ENCODE results near the gene GPR137B.

GPR137B gene, protein sequence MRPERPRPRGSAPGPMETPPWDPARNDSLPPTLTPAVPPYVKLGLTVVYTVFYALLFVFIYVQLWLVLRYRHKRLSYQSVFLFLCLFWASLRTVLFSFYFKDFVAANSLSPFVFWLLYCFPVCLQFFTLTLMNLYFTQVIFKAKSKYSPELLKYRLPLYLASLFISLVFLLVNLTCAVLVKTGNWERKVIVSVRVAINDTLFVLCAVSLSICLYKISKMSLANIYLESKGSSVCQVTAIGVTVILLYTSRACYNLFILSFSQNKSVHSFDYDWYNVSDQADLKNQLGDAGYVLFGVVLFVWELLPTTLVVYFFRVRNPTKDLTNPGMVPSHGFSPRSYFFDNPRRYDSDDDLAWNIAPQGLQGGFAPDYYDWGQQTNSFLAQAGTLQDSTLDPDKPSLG

DNA sequence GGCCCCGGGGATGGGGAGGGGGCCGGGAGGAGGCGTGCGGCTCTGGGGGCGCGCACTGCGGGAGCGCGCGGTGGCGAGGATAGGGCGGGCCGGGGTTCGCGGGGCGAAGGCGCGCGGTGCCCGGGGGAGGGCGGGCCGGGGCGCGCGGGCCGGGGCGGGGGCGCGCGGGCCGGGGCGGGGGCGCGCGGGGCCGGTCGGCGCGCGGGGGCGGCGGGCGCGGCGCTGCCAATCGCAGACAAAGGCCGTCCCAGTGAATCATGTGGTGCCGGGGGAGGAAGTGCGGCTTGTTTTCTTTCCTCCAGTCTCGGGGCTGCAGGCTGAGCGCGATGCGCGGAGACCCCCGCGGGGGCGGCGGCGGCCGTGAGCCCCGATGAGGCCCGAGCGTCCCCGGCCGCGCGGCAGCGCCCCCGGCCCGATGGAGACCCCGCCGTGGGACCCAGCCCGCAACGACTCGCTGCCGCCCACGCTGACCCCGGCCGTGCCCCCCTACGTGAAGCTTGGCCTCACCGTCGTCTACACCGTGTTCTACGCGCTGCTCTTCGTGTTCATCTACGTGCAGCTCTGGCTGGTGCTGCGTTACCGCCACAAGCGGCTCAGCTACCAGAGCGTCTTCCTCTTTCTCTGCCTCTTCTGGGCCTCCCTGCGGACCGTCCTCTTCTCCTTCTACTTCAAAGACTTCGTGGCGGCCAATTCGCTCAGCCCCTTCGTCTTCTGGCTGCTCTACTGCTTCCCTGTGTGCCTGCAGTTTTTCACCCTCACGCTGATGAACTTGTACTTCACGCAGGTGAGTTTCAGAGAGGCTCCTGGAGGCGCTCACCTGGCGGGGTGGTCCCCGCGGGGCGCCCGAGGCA is at the start of gene GPR137B:
TSS of gene GPR137B (plus strand) at position 287 of the 851 bp plus-strand sequence. CDS start at position 371, 84 bp downstream.
- peak; percentile 60 to 70 for DNase-seq

DNA sequence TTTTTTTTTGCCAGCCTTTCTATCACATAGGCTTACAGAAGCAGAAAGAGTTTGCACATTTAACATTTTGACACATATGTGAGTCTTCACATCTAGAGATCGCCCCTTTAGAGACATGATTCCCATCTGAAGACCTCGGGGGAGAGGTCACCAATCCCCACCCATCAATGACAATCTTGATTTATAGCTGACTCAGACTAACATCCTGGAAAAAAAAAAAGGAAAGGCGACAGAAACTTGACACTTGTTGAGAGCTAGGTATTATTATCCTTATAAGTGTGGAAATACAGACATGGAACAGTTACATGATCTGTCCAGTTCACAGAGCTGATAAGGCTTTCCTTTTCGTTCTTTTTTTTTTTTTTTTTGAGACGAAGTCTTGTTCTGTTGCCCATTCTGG is 49.4 kb upstream of the GPR137B start:
- DNase-seq, result no peak

DNA sequence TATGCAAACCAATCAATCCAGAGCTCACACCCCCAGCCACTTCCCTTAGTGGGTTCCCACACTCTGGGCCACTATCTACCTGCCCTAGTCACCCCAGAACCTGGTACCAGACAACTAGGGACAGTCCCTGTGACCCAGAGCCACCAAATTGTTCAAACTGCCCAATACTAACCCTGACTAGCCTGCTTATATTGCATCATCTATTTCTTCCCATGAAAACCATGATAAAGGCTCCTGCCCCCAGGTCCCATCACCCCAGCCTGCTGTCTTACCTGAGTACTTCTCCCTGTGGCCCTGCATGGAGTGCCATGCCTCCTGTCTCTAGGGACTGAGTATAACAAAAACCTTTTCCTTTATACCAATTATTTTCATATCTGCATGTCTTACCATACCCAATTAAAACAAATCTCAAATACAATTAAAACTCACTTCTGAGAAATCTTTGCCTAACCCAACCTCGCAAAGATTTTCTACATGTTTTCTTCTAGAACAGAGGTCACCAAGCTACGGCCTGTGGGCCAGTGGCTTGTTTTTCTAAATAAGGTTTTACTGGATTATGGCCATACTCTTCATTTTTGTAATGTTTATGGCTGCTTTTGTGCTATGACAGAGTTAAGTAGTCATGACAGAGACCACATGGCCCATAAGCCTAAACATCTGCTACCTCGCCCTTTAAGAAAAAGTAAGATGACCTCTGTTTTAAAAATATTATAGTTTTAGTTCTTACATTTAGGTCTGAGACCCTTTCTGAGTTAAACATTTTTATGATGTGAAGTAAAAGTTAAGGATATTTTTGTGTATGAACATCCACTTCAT is 46.4 kb upstream of the GPR137B start:
- no peak for DNase-seq

DNA sequence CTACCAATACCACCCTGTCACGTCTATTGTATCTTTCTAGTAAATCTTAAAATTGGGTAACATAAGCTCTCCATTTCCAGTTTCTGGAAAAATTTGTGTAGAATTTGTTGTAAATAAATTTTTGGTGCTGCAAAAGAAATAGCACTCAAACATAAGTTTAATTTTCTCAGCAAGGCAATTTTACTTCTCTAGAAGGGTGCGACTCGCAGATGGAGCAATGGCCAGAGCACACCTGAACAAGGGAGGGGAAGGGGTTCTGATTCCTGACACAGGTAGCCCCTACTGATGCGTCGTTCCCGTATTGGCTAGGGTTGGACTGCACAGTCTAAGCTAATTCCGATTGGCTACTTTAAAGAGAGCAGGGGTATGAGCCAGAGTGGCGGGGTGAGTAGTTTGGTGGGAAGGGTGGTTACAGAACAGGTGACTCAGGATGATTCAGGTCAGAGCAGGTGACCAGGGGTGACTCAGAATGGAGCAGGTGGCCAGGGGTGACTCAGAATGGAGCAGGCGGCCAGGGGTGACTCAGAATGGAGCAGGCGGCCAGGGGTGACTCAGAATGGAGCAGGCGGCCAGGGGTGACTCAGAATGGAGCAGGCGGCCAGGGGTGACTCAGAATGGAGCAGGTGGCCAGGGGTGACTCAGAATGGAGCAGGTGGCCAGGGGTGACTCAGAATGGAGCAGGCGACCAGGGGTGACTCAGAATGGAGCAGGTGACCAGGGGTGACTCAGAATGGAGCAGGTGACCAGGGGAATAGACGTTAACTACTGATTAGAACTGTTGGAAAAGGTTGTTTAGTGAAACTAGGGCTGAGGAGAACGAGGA is 45.5 kb upstream of the GPR137B start:
- DNase-seq, result peak; percentile 73 to 78

DNA sequence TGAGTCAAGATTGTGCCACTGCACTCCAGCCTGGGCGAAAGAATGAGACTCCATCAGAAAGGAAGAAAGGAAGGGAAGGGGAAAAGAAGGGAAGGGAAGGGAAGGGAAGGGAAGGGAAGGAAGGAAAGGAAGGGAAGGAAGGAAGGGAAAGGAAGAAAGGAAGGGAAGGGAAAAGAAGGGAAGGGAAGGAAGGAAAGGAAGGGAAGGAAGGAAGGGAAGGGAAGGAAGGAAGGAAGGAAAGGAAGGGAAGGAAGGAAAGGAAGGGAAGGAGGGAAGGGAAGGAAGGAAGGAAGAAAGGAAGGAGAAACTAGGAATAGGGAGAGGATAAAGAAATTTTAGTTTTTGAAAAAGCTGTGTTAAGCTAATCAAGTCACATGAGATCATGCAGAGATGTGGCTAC is 44.1 kb upstream of the GPR137B start:
- DNase-seq, result no peak

DNA sequence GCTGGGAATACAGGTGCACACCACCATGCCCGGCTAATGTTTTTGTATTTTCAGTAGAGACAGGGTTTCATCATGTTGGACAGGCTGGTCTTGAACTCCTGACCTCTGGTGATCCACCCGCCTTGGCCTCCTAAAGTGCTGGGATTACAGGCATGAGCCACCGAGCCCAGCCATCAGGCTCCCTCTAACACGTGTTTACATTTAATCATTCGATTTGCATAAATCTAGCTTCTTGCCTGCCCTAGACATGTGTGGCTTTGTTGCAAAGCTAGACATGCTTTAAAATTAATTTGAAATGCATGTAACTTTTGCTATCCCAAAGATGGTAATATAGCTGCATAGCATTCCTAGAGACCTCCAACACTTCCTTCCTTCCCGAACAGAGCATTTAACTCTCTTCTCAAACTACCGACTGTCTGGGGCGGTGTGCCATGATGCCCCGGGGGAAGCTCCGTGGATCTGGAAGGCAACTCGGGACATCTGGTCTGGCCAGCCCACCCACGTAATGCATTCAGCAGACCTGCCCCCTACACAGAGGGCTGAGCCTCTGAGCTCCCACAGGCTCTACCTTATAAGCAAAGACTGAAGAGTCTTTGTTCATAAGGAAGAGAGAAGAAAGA is 42.9 kb upstream of the GPR137B start:
- no peak for DNase-seq

DNA sequence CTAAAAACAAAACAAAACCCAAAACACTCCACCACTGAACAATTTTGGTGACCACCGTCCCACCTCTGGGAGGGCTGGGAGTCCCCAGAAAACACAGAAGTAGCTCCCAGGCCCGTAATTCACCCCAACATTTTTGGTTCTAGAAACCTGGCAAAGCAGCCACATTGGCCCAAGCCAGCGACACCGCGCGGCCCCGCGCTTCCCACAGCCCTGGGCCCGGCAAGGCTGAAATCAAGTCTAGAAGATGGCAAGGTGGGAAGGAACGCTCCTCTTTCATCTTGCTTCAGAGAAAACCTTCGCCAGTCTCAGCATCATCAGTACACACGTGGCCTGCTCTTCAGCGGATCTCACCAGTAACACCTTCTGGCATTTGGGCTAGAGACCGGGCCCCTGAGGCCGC is 41.5 kb upstream of the GPR137B start:
- no peak for DNase-seq

DNA sequence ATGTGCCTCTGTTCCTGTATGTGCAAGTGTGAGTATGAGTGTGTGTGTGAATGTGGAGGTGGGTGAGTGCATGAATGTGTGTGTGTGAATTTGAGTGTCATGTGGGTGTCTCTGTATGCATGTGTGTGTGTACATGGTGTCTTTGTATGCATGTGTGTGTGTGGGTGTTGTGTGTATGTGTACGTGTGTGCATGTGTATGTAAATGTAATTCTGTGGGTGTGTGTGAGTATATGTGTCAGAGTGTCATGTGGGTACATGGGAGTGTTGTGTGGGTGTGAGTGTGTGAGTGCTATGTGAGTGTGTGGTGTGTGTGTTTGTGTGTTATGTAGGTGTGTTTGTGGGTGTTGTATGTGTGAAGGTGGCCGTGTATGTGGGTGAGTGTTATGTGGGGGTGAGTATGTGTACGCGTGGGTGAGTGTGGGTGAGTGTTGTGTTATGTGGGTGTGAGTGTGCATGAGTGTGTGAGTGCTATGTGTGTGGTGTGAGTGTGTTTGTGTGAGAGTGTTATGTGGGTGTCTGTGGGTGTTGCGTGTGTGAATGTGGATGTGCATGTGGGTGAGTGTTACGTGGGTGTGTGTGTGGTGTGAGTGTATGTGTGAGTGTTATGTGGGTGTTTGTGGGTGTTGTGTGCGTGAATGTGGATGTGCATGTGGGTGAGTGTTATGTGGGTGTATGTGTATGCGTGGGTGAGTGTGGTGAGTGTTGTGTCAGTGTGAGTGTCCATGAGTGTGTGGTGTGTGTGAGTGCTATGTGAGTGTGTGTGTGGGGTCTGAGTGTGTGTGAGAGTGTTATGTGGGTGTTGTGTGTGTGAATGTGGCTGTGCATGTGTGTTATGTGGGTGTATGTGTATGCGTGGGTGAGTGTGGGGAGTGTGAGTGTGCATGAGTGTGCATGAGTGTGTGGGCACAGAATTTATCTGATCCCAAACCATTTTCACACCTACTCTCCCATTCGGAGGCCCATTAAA is 40.8 kb upstream of the GPR137B start:
- DNase-seq, result no peak

DNA sequence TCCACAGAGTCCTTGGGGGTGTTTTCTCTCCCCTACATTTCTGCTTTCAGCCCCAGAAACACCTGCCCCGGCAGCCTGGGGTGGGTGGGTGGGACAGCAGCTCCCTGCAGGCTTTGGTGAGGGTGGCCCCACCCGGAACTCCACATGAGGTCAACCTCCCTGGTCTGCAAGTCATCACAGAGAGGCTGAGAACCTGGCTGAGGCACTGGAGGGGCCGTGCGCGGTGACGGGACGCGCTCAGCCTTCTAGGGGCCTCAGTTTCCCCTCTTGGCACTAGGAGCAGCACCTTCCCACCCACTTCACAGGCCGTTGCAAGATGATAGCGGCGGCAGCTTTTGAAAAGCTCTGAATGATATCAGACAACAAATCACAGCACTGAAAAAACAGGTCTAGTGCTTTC is 39.7 kb upstream of the GPR137B start:
- no peak for DNase-seq

DNA sequence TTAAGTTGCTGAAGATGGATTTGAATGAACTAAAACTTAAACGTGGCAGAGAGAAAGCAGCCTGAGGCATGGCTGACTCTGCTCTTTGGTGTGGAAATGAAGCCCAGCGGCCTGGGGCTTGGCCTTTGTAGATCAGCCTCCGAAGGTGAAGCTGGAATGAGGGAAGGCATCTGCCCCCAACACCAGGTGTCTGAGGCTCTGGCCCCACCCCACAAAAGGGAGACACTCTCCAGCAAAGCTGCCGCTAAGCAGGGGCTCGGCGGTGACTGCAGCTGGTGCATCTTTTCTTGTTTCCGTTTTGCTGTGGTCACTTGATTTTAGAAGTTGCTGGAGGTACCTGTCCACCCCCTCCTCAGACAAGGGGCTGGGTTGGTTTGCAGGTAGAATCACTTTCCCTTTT is 39.3 kb upstream of the GPR137B start:
- no peak for DNase-seq

DNA sequence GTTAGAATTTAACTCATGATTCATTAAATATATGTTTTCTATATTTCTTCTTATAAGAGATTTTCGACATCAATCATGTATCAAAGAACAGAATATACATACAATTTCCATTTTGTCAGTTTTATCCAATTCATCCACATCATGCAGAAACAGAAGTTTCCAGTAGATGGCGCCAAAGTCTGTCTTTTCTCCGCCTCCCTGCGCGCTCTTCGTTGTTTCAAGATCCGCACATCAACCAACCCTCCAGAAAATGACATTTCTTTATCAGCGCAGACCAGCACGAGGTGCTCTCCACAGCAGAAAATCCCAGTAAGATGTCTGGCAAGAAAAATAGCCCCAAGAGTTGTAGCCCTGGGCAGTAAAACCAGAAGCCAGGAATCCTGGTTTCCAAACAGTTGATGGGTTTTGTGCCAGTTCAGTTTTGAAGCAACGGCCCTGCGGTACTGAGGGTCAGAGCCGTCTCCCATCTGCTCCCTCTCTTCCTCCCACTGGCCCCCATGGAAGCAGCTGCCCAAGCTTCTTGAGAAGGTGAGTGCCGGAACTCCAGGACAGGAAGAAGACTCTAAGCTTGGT is 38.6 kb upstream of the GPR137B start:
- peak; percentile 41 to 56 for DNase-seq

DNA sequence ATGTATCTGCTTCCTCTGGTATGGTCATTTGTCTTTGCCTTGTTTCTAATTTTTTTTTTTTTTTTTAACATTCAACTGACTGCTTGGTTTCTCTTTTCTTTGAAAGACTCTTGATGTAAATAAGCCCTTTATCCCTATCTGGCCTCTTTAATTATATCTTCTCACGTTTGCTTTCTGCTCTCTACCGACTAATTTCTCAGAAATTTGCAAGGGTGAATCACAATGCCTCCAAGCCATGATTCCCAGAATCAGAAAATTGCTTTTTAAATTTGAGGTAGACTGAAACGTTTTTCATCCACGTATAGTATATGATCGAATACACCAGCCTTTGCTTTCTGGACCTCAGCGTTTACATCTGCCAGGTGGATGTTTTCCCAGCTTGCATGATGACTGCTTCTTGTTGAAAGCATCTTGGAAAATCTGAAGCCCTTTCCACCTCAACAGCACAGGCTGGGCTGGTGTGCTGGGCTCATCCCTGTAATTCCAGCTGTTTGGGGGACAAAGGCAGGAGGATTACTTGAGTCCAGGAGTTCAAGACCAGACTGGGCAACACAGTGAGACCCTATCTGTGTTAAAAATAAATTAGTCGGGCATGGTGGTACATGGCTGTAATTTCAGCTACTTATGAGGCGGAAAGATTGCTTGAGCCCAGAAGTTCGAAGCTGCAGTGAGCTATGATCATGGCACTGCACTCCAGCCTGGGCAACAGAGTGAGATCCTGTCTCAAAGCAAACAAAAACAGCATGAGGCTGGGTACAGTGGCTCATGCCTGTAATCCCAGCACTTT is 35.0 kb upstream of the GPR137B start:
- DNase-seq, result no peak

DNA sequence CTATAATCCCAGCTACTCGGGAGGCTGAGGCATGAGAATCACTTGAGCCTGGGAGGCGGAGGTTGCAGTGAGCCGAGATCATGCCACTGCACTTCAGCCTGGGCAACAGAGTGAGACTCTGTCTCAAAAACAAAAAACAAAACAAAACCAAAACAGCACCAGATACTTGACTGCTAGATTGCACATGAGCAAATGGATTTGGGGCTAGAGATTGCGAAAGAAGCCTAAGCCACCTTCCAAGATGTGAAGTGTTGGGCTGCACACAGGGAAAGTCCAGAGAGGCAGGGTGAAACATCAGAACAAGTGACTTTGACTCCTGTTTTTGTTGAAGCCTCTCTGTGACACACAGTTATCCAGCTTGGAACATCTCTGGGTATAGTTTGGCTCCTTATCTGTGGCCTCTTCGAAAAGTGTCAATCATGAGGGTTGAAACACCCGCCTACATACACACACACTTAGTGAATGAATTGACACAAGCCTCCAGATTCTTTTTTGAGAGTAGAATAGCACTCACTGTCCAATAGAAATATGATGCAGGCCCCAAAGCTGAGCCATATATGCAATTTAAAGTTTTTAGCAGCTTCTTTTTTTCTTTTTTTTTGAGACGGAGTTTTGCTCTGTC is 34.2 kb upstream of the GPR137B start:
- no peak for DNase-seq

DNA sequence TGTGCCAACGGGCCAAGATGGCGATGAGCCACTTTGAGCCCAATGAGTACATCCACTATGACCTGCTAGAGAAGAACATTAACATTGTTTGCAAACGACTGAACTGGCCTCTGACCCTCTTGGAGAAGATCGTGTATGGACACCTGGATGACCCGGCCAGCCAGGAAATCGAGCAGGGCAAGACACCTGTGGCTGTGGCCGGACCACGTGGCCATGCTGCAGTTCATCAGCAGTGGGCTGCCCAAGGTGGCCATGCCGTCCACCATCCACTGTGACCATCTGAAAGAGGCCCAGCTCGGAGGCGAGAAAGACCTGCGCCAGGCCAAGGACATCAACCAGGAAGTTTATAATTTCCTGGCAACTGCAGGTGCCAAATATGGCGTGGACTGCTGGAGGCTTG is 32.2 kb upstream of the GPR137B start:
- DNase-seq, result no peak

DNA sequence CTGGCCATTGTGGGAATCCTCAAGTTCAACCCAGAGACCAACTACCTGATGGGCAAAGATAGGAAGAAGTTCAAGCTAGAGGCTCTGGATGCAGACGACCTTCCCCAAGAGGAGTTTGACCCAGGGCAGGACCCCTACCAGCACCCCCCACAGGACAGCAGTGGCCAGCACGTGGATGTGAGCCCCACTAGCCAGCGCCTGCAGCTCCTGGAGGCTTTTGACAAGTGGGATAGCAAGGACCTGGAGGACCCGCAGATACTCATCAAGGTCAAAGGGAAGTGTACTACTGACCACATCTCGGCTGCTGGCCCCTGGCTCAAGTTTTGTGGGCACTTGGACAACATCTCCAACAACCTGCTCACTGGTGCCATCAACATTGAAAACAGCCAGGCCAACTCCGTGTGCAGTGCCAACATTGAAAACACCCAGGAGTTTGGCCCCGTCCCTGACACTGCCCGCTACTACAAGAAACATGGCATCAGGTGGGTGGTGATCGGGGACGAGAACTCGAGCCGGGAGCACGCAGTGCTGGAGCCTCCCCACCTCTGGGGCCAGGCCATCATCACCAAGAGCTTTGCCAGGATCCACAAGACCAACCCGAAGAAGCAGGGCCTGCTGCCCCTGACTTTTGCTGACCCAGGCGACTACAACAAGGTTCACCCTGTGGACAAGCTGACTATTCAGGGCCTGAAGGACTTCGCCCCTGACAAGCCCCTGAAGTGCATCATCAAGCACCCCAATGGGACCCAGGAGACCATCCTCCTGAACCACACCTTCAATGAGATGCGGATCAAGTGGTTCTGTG is 30.6 kb upstream of the GPR137B start:
- no peak for DNase-seq

DNA sequence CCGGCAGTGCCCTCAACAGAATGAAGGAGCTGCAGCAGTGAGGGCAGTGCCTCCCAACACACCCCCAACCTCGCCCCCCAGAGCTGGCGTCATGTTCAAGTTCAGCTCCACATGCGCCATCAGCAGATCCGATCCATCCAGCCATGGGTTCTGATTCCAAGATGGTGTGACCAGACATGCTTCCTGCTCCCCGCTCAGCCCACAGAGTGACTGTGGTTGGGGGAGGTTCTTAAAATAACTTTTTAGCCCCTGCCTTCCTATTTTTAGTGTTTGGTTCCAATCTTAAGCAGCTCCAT is 30.1 kb upstream of the GPR137B start:
- no peak for DNase-seq

DNA sequence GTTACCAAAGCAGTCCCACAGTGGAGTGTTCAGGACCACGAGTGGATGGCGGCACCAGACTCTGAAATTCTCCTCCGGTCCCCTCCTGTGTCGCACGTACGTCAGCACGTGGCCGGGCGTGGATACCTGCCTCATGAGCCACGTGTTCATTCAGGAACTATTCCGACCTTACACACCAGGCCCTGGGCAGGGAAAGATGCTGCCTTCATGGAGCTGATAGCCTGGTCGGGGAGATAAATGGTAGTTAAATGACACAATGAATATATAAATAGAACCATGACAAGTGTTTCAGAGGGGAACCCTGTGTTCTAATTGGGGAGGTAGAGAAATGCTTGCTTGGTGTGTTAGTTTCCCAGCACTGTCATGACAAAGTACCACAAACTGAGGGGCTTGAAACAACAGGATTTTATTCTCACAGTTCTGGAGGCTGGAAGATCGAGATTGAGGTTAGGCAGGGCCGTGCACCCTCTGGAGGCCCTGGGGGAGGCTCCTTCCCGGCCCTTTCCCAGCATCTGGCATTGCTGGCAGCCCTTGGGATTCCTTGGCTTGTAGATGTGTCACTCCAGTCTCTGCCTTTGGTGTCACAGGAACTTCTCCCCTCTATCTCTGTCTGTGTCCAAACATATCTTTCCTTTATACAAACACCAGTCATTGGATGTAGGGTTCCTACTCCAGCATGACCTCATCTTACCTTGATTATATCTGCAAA is 28.9 kb upstream of the GPR137B start:
- DNase-seq, result no peak

Measured in activated CD4-positive, alpha-beta T cell treated with anti-CD3 and anti-CD28 coated beads, Interleukin-2, amount 50 U/mL, for 48 hours (primary cell).